HG03460 (cell line): Measurements from ENCODE around the gene SLC6A3.
A peak's percentile ranks its signal among the peaks of the same experiment; 100 is the strongest.

ENCODE experiments used
- ATAC-seq: cut with Tn5 transposase; IDR thresholded peaks from one replicate; pipeline ENCODE4 v1.9.1; 2021; ENCODE audit not compliant: unreplicated experiment

Gene SLC6A3

DNA sequence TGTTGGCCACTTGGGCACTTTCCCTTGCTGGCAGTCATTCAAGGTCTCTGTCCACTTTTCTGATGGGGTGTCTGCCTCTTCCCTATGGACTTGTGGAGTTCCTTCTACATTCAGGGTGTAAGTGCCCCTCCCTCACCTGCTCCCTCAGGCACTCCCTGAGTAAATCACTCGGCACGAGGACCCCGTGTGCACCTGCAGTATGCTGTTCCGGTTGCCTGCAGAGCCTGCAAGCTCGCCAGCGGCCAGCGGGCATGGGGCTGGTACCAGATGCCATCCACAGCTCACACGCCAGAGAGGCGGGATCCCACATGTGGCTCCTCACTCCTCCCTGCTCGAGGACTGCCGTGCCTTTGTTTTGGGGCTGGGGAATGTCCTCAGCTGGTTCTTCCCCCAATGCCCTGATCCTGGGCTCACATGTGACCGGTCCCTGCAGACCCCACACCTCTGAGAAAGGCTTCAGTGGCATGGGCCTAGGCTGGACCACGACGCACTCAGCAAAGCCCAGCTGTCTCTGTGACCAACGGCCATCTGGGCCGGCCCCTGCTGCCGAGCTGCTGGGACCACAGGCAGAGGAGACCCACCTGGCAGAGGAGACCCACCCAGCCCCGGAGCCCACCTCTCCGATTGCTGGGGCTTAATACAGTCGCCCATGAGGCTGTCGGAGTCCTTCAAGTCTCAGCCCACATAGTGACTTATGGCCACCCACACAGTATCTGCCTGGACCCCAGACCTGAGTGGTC, 54.2 kb downstream of the SLC6A3 start:
- ATAC-seq: no peak

DNA sequence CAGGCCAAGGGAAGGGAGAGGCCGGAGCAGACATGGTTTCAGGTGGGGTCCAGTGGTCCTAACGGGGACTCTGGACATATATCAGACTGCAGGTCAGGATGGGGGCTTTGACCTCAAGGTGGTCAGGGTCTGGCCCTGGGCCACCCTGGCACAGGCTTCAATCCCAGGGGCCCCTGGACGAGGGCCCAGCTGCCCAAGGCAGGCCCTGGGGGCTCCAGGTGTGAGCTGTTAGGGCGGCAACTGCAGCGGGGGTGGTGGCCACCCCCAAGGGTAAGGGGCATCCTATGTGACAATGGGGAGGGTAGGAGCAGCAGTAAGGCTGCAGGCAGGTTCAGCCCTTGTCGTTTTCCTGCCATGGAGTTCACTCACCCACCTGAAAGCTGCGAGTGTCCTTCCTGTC, 54.9 kb downstream of the SLC6A3 start:
- ATAC-seq: no peak

- ATAC-seq: no peak
These were observed 56.8 kb downstream of the SLC6A3 start for GRCh38 chr5:1388383-1388967.

DNA sequence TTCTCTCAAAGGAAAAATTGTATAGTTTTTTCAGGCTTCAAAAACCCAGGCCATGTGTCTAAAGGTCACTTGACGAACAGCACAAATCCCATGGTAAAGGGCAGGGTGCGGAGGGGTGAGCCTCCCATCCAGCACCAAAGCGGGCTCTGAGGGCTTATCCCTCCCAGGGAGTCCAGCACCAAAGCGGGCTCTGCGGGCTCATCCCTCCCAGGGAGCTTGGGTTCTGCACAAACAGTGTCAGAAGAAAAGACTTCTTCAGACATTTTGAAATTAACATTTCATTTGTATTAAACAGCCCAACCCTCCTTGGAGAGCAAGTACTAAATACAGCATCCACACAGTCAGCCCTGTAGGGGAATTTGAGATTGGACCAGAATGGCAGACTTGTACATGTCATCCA, 57.4 kb downstream of the SLC6A3 start:
- no peak for ATAC-seq

DNA sequence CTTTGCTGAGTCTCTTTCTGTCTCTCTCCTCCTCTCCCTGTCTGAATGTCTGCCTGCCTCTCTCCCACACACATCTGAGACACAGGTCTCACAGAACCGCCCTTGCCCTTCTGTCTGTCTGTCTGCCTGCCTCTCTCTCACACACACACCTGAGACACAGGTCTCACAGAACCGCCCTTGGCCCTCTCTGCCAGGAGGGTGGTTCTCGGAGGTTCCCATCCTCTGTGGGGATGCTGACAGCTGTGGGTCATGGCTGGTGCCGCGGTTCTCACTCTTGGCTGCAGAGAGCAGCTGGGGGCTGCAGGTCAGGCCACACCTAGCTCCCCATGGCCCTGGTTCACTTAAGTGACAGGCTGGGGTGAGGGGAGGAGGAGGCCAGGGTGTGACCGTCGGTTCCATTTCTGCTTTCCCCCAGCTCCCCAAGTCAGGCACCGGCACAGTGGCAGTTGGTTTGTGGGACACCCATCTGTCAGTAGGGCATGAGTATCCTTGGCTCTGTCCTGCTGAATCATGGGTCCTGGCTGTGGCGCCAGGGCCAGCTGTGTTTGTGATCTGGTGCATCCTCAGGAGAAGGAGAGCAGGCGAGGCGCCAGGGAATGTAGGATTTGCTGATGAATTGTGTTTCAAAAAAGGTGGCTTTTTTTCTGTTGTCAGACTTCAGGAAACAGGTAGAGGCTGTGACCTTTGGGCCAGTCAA, 58.0 kb downstream of the SLC6A3 start:
- ATAC-seq: no peak

GRCh38 chr5:1386274-1386717, 58.9 kb downstream of the SLC6A3 start:
- peak; percentile 38 for ATAC-seq

- peak; percentile 92 for ATAC-seq
These were observed 59.6 kb downstream of the SLC6A3 start for GRCh38 chr5:1385395-1386273.

DNA sequence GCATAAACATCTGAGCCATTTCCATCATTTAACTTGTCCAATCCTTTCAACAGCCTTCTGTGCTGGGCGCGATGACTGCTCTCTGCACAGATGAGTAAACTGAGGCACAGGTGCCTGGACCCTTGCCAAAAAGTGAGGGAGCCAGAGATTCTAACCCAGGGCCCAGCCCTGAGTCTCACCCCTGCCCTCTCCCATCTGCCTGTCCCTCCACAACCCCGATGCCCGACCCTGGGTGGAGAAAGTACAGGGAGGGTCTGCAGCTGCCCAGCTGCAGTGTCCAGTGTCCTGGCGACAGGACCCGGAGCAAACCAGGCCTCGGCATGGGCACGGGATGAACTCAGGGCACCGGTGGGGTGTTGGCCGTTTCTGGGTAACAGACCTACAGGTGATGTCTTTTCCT, 60.7 kb downstream of the SLC6A3 start:
- no peak for ATAC-seq

DNA sequence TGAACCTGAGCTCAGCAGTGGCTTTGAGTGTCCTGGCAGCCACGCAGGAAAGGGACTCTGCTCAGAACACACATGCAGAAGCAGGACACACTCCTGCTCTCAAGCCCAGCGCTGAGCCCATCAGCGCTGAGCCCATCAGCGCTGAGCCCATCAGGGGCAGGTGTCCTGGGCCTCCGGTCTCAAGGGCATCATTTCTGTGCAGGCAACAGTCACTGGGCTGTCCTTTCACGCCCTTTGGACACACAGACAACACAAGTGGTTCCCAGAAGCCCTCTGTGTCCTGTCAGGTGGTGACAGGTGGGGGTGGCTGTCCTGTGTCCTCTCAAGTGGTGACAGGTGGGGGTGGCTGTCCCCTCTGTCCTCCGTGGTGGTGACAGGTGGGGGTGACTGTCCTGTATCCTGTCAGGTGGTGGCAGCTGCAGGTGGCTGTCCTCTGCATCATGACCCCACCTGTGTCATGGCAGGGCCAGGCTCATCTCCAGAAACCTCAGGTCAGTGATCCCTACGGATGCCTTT, 61.3 kb downstream of the SLC6A3 start:
- ATAC-seq: no peak

GRCh38 chr5:1383344-1383743, 61.9 kb downstream of the SLC6A3 start:
- ATAC-seq: no peak

DNA sequence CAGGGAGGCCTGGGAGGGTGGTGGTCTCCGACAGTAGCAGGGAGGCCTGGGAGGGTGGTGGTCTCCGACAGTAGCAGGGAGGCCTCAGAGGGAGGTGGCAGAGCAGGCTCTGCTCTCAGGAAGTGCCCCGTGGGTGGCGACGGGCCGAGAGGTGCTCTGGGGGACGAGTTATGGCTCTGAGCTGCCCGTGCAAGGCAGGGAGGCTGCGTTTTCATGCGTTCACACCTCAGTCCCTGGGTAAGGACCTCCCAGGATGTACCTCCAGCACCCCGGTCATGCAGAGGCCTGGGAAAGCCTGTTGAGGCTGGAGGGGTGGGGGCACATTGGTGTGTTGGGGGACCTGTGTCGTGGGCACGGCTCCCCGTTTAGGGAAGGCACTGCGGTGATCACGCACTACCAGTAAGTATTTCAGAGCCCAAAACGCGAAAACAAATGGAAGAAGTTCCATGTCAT, 63.0 kb downstream of the SLC6A3 start:
- no peak for ATAC-seq

DNA sequence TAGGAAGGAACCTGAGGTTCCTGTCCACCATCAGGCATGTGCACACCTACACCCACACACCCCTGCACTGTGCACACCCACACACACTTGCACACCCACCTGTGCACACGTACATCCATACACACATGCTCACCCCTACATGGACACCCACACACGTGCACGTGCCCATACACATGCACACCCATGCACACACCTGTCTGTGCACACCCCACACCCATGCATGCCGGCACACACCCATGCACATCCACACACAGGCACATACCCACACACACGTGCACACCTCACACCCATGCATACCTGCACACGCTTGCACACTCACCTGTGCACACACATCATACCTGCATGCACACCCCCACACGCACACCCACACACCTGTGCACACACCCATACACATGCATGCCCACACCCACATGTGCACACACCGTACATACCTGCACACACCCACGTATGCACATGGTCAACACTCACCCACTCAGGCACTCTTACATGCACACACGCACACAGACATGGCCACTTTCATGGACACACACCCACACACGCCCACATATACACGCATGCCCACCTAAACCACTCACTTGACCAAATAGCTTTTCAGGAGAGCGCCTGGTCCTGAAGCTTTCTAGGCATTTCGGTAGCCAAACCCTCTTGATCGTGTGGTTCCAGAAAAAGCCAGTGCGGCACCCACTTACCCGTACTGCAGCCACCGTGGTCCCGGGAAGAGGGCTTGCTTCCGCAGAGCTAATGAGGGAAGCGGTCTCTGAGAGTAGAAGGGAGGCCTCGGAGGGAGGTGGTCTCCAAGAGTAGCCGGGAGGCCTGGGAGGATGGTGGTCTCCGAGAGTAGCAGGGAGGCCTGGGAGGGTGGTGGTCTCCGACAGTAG, 63.6 kb downstream of the SLC6A3 start:
- no peak for ATAC-seq

DNA sequence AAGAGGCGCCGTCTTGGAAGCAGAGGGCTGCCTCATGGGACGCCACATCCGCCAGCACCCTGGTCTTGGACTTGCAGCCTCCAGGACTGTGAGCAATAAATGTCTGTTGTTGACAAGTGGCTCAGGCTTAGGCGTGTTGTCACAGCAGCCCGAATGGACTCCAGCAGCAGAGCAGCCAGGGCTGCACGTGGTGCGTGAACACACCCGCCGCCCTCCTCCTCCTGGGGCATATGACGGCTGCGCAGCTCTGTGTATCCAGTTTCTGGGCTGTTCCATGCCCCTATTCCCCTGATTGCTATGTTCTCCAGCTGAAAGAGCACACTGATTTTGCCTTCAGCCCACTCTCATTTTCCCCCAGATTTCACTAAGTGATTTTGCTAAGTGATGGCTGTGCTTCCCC, 64.3 kb downstream of the SLC6A3 start:
- ATAC-seq: no peak

- no peak for ATAC-seq
These were observed 65.0 kb downstream of the SLC6A3 start for GRCh38 chr5:1380011-1380817.

DNA sequence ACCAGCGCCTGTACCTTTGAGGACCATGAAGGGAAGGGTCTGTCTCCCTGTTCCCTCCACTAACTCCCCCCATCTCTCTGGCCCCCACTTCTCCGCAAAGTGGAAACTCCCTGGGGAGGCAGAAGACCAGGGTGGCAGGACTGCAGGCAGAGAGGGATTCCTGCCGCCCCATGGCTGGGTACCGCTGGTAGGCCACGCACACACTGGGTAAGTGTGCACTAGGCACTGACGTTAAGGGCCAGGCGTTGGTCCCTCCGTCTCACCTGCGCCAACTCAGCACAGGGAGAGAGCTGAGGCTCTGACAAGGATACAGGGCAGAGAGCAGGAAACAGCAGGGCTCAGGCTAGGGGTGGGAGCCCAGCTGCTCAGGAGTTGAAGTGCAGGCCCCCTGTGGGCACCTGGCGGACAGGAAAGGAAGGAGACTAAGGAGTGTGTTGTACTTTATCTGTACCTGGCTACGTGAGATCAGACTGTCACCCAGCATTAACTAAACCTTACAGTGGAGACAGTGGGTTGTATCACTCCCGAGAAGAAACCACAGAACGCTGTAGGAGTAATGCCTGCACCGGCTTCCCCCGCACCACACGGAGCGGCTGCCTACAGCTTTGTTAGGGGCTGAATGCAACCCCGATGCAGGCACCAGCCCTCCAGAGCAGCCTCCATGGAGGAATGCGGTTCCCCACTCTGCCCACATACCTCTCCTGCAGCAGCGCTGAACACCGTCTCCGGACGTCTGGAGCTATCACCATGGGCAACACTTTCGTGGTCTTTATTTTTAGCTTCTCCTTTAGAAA, 66.2 kb downstream of the SLC6A3 start:
- no peak for ATAC-seq

DNA sequence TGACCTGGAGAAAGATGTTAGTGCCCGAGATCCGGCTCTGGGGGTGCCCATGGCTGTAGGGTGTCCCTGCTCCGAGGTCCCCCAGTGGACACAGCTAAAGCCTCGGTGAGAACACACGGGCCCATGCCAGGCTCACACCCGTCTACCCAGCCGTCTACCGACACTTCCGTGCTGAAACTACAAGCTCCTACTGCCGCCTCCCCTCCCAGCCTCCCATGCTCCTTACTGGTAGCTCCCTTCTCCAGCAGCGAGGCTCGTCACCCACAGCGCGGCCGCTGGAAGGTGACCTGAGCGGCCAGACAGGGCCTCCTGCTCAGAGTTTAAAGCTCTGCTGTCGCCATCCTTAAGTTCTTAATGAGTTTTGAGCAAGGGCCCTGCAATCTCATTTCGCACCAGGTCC, 67.1 kb downstream of the SLC6A3 start:
- ATAC-seq: no peak

GRCh38 chr5:1376981-1377380, 68.3 kb downstream of the SLC6A3 start:
- ATAC-seq: no peak
